K562 (cell line): ENCODE results near the gene PCBP4. TPM values are rescaled to one million over a fixed set of nuclear protein-coding genes. Genes with fewer than 3 reads are reported as not detected.
A peak's percentile ranks its signal among the peaks of the same experiment; 100 is the strongest.

ENCODE experiments used
- ATAC-seq: fragments of 200-7000 bp; cut with Tn5 transposase; 3 replicates; pipeline ENCODE4 v1.9.1; 2020; ENCODE audit warnings: moderate library complexity
- BruUV-seq: library from RNA; stranded (reverse); fragments of 400-500 nt; replicated peaks from 2 replicates; lab custom pipeline; 2021; lab: Mats Ljungman, UMichigan
- CTCF ChIA-PET: fragments of 300-600 bp; formaldehyde crosslinking; extraction: SDS; loops from one replicate; lab custom pipeline; 2021; ENCODE audit warnings: low intra/inter-chr PET ratio; lab: Yijun Ruan, JAX
- POLR2A ChIA-PET: fragments of 300-600, 350-650 bp; sonication (Branson Sonifier 250); formaldehyde crosslinking; extraction: SDS; loops from one replicate; lab custom pipeline; 2021; ENCODE audit warnings: antibody characterized with exemption, inconsistent platforms; lab: Yijun Ruan, JAX
- DNase-seq, 4 experiments: peaks; one replicate each; pipeline versions ENCODE4 v3.0.0 to v3.0.0-alpha.2; 2011 to 2018; ENCODE audit warnings: low spot score in 3 of 4, mixed read lengths in 3 of 4; ENCODE audit errors: extremely low read depth in 1 of 4
- FAIRE-seq: peaks from 2 replicates; lab custom pipeline; 2011; peaks lifted over from hg19 to GRCh38; lab: Jason Lieb, UNC
- H2AFZ ChIP-seq: 2 replicates; pipeline ENCODE4 v1.6.0; 2011; ENCODE audit warnings: low read depth, low read length, control low read depth, inconsistent platforms
- H3K27ac ChIP-seq: fragments of 200-600 bp; 3 replicates; pipeline ENCODE4 v1.8.0; 2011; ENCODE audit warnings: low read depth, mild to moderate bottlenecking, control low read depth, inconsistent platforms, low read length, moderate library complexity, mixed read lengths; ENCODE audit errors: extremely low read depth
- H3K27me3 ChIP-seq, 2 experiments: fragments of 300-600 bp in 1 of 2; 2 replicates in 1 of 2; 3 replicates in 1 of 2; pipeline versions ENCODE4 v1.6.0 to v1.8.0; 2011; ENCODE audit warnings: inconsistent platforms in 2 of 2, low read length in 2 of 2, mild to moderate bottlenecking in 1 of 2, mixed read lengths in 1 of 2, moderate library complexity in 1 of 2; ENCODE audit not compliant: control insufficient read depth in 2 of 2, insufficient read depth in 2 of 2
- H3K36me3 ChIP-seq: fragments of 300-600 bp; 3 replicates; pipeline ENCODE4 v1.8.0; 2011; ENCODE audit warnings: mild to moderate bottlenecking, low read length, inconsistent platforms; ENCODE audit not compliant: control insufficient read depth, insufficient read depth
- H3K4me1 ChIP-seq, 2 experiments: fragments of 200-600 bp in 1 of 2; replicated peaks in 1 of 2; 2 replicates in 1 of 2; 3 replicates in 1 of 2; pipeline versions ENCODE4 v1.5.1 to v1.8.0; 2011; ENCODE audit warnings: inconsistent platforms in 2 of 2, low read length in 2 of 2, mild to moderate bottlenecking in 1 of 2, mixed read lengths in 1 of 2, moderate library complexity in 1 of 2; ENCODE audit not compliant: control insufficient read depth in 2 of 2, insufficient read depth in 2 of 2
- H3K4me2 ChIP-seq: 2 replicates; pipeline ENCODE4 v1.6.1; 2011; ENCODE audit warnings: low read length, control low read depth, inconsistent platforms, mixed read lengths; ENCODE audit not compliant: insufficient read depth
- H3K4me3 ChIP-seq: fragments of 200-600 bp; sonication (generic), shearing (Covaris generic); 2 replicates; pipeline ENCODE4 v1.5.1; 2016; ENCODE audit warnings: control low read depth, inconsistent platforms
- H3K79me2 ChIP-seq: fragments of 200-600 bp; 3 replicates; pipeline ENCODE4 v1.8.0; 2011; ENCODE audit warnings: low read length, inconsistent platforms; ENCODE audit not compliant: control insufficient read depth, insufficient read depth
- H3K9ac ChIP-seq, 2 experiments: 2 replicates each; pipeline versions ENCODE4 v1.6.0 to v1.6.1; 2011; ENCODE audit warnings: low read depth in 2 of 2, low read length in 2 of 2, control low read depth in 1 of 2, inconsistent platforms in 1 of 2, mild to moderate bottlenecking in 1 of 2, mixed read lengths in 1 of 2; ENCODE audit not compliant: insufficient read depth in 1 of 2
- H3K9me1 ChIP-seq: one replicate; pipeline ENCODE4 v1.6.0; 2011; ENCODE audit warnings: inconsistent platforms, mild to moderate bottlenecking, low read length, moderate library complexity; ENCODE audit not compliant: control insufficient read depth, insufficient read depth
- H3K9me3 ChIP-seq: replicated peaks from 2 replicates; pipeline ENCODE4 v1.5.1; 2011; ENCODE audit warnings: low read depth, low read length, inconsistent platforms; ENCODE audit not compliant: control insufficient read depth, insufficient read depth
- H4K20me1 ChIP-seq: replicated peaks from 2 replicates; pipeline ENCODE4 v1.6.1; 2011; ENCODE audit warnings: low read length, inconsistent platforms, mixed read lengths; ENCODE audit not compliant: control insufficient read depth, insufficient read depth
- HCFC1 ChIP-seq: IDR thresholded peaks from 2 replicates; pipeline ENCODE4 v1.6.1; 2012; ENCODE audit warnings: low read depth, low read length, improper control_type of control experiment
- NONO ChIP-seq, 2 experiments: fragments of 200-400 bp in 1 of 2; fragments of 450-650 bp in 1 of 2; formaldehyde crosslinking in 1 of 2; IDR thresholded peaks; 2 replicates each; pipeline ENCODE4 v1.6.1; 2017; ENCODE audit warnings: low read depth in 2 of 2, mild to moderate bottlenecking in 2 of 2, moderate library complexity in 2 of 2, low read length in 1 of 2
- NR2C2 ChIP-seq, 2 experiments: fragments of 200-800 bp in 1 of 2; sonication (Bioruptor generic) in 1 of 2; sonication (generic) in 1 of 2; formaldehyde crosslinking in 1 of 2; IDR thresholded peaks; 2 replicates each; pipeline versions ENCODE4 v1.6.1 to v1.8.0; 2016 to 2022; ENCODE audit warnings: mild to moderate bottlenecking in 1 of 2, missing compliant biosample characterization in 1 of 2, missing genetic modification characterization in 1 of 2, missing genetic modification reagents in 1 of 2
- POLR2A ChIP-seq: fragments of 450-650 bp; conservative IDR thresholded peaks from 2 replicates; pipeline ENCODE4 v1.6.1; 2016
- SREBF1 ChIP-seq: fragments of 150-350 bp; IDR thresholded peaks from 2 replicates; pipeline ENCODE4 v1.6.1; 2014; ENCODE audit warnings: antibody characterized with exemption, low read depth, low read length, borderline replicate concordance
- THRA ChIP-seq: fragments of 450-650 bp; IDR thresholded peaks from 2 replicates; pipeline ENCODE4 v1.6.1; 2017; ENCODE audit warnings: mild to moderate bottlenecking, moderate library complexity
- ZBTB33 ChIP-seq: sonication (generic); formaldehyde crosslinking; IDR thresholded peaks from 2 replicates; pipeline ENCODE4 v1.8.1; 2023; ENCODE audit warnings: mild to moderate bottlenecking, missing genetic modification reagents
- WGBS: fragments of 100-300 bp; shearing (Covaris generic); methylation state at CpG from one replicate; pipeline ENCODE4 v1.1.6; 2016; ENCODE audit warnings: low coverage, mixed read lengths; ENCODE audit not compliant: insufficient coverage; ENCODE audit errors: missing lambda C conversion rate; 5-methylcytosine and 5-hydroxymethylcytosine counted together
- in situ Hi-C: fragments of 300-500 bp; cut with MboI; formaldehyde crosslinking; loops from 4 replicates; pipeline ENCODE4 v1.15.0; 2018; ENCODE audit warnings: inconsistent platforms, mixed read lengths
- intact Hi-C: fragments of 100-400 bp; cut with micrococcal nuclease; formaldehyde crosslinking; loops from 2 replicates; pipeline ENCODE4 v1.14.2; 2022
- polyA plus RNA-seq, 8 experiments: library from polyadenylated mRNA; depleted of rRNA in 4 of 8; stranded (reverse) in 5 of 8; unstranded in 3 of 8; fragments of >200 nt; fragmentation: Nextera tagmentation in 2 of 8; fragmentation: Illumina TruSeq in 1 of 8; extraction: Ambion mirVana in 2 of 8; extraction: Trizol in 1 of 8; gene quantifications; 2 replicates each; pipeline versions ENCODE4 v1.2.1 to v1.2.3, GENCODE V29; 2011 to 2014; ENCODE audit warnings: inconsistent platforms in 1 of 8, missing spikeins in 1 of 8
- total RNA-seq, 7 experiments: library from RNA; depleted of rRNA in 6 of 7; stranded (reverse); fragments of >200 nt in 6 of 7; fragmentation: Illumina TruSeq in 2 of 7; extraction: Trizol in 2 of 7; gene quantifications; 2 replicates each; pipeline versions ENCODE4 v1.2.1 to v1.2.3, GENCODE V29; 2011 to 2021; ENCODE audit warnings: low replicate concordance in 1 of 7

The PCBP4 gene
- total and polyA plus RNA-seq, 9 of the 15 experiments (the other 6 are each of a cell fraction or from before 2014, with no cell fraction given): 0.06 to 5.8 (median 2.6) TPM

- intact Hi-C loops (loop anchor here (2.0 to 5.0 kb wide), 3 partner anchors 113 to 199 kb away; partner anchors contain the start of gene DUSP7), in situ Hi-C loops (no loop called here)
- H3K36me3 ChIP-seq: peaks cover 18% of the 10 kb centered on the region; the same call in 1 of the 3 replicates
- TF ChIP-seq POLR2A: no peak
- TF ChIP-seq HCFC1: no peak
- TF ChIP-seq THRA: no peak
- TF ChIP-seq NONO (IDR thresholded peaks at IDR 0.05; ENCODE audit: low read depth in 2 of 2, low read length in 1 of 2): no peak
- TF ChIP-seq ZBTB33: 0 out of 2 replicates have a peak, but pooled peaks have one; percentile 18
- no peak for TF ChIP-seq NR2C2 (CRISPR knock-in tag; IDR thresholded peaks at IDR 0.05)
- no peak for TF ChIP-seq NR2C2 (tag; IDR thresholded peaks at IDR 0.05)
- no peak for TF ChIP-seq SREBF1
- H3K27me3 ChIP-seq: no peaks in the 10 kb centered on the region
- 89% methylated on average over 18 of the region's 21 CpGs for WGBS
- H2AFZ ChIP-seq: peak overlapping the region; percentile 45; the same call in 1 of the 2 replicates
- H3K27ac ChIP-seq: no peak overlapping the region
- H3K9me3 ChIP-seq: no peaks in the 10 kb centered on the region
- H3K4me1 ChIP-seq: peaks cover 19 to 28% of the 10 kb centered on the region in 2 experiments; a peak in 4 of 5 replicates
- ATAC-seq: no peak
- DNase-seq: no peak
- H3K4me2 ChIP-seq: 0 out of 2 replicates have a peak overlapping the region, but pooled peaks have one; percentile 87
- FAIRE-seq: no peak
- BruUV-seq: no TSS peak
- H3K9me1 ChIP-seq: peaks cover 5% of the 10 kb centered on the region
- CTCF ChIA-PET: interaction anchor here (0.6 kb wide), 1 partner anchor 199 kb away, joined by 3 read pairs; no protein-coding TSS in a partner anchor
- H3K79me2 ChIP-seq: peaks cover 30% of the 10 kb centered on the region
- H4K20me1 ChIP-seq: no peaks in the 10 kb centered on the region
- H3K4me3 ChIP-seq: no peak overlapping the region
- POLR2A ChIA-PET: interaction anchor here (0.7 to 1.3 kb wide), 2 partner anchors 10 to 19 kb away, joined by 3 to 6 read pairs; no protein-coding TSS in a partner anchor
- peak overlapping the region; percentile 86 to 92; a peak in 3 of 4 replicates for H3K9ac ChIP-seq
These were observed 23.5 kb downstream of the PCBP4 start for GRCh38 chr3:51943451-51944391.
